Central memory CD8-positive, alpha-beta T cell (primary cell): ENCODE measurements around the gene PRTN3.
A peak's percentile ranks its signal among the peaks of the same experiment; 100 is the strongest.
"Not testable (repeated sequence)": the region's sequence is repeated elsewhere in the genome, so short reads cannot be mapped to it uniquely, and the experiment has no call there.

ENCODE experiments used
- ATAC-seq: fragments of 150-1000 bp; cut with Tn5 transposase; replicated peaks from 2 replicates; pipeline ENCODE4 v1.10.0; 2022; ENCODE audit warnings: mild to moderate bottlenecking, moderate FRiP score, moderate number of reproducible peaks; ENCODE audit not compliant: poor library complexity, severe bottlenecking; ENCODE audit errors: extremely low read depth
- DNase-seq, 2 donors: peaks; one replicate each; pipeline ENCODE4 v3.0.0; 2021; ENCODE audit warnings: low spot score in 2 of 2
- H3K27ac Mint-ChIP-seq: one replicate; pipeline ENCODE4 v1.8.0; 2022; ENCODE audit warnings: low read depth, mild to moderate bottlenecking, moderate library complexity, mixed read lengths
- H3K27me3 Mint-ChIP-seq: one replicate; pipeline ENCODE4 v1.8.0; 2022; ENCODE audit warnings: mixed read lengths
- H3K36me3 Mint-ChIP-seq: one replicate; pipeline ENCODE4 v1.8.0; 2022; ENCODE audit warnings: mild to moderate bottlenecking, moderate library complexity, mixed read lengths; ENCODE audit not compliant: insufficient read depth
- H3K4me1 Mint-ChIP-seq: one replicate; pipeline ENCODE4 v1.8.0; 2022; ENCODE audit warnings: mixed read lengths
- H3K4me3 Mint-ChIP-seq: one replicate; pipeline ENCODE4 v1.8.0; 2022; ENCODE audit warnings: mild to moderate bottlenecking, moderate library complexity, mixed read lengths
- H3K9me3 Mint-ChIP-seq: one replicate; pipeline ENCODE4 v1.8.0; 2022; ENCODE audit warnings: mixed read lengths

Gene PRTN3

DNA sequence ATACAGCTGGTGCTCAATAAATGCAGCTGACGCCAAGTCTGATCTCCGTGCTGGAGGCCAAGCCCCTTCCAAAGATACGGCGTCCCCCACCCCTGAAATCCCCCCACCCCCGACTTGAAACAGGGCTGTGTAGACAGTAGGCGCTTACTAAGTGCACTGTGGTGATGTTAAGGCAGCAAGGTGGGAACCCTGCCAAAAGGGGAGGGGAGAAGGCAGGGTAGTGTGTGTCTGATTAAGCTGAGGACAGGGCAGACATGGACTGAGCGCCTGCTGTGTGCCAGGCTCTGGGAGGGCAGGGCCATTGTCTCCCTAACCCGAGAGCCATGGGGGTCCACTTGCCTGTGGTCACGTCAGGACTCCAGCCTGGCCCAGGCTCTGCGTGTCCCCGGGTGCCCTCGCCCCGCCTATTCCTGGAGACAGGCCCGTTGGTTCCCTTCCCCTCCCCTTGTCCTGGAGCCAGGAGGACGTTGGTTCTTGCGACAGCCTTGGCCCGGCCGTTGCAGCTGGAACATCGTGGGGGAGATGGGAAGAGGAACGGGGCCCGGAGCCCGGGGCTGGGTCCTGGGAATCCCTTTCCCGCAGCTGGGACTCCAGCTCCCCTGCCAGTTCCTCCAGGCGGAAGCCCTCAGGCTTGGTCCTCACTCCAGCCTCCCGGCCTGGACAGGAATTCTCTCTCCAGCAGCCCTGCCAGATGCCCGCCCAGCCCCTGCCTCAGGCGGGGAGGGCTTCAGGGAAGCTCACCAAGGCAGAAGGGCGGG is 9.6 kb downstream of the PRTN3 start:
- peaks cover 4% of the 10 kb centered on the region for H3K36me3 Mint-ChIP-seq
- H3K27me3 Mint-ChIP-seq: peaks cover 46% of the 10 kb centered on the region
- H3K4me3 Mint-ChIP-seq: no peak overlapping the region
- H3K27ac Mint-ChIP-seq: no peak overlapping the region
- DNase-seq (no peak), ATAC-seq (no peak)
- no peaks in the 10 kb centered on the region for H3K4me1 Mint-ChIP-seq
- no peaks in the 10 kb centered on the region for H3K9me3 Mint-ChIP-seq

DNA sequence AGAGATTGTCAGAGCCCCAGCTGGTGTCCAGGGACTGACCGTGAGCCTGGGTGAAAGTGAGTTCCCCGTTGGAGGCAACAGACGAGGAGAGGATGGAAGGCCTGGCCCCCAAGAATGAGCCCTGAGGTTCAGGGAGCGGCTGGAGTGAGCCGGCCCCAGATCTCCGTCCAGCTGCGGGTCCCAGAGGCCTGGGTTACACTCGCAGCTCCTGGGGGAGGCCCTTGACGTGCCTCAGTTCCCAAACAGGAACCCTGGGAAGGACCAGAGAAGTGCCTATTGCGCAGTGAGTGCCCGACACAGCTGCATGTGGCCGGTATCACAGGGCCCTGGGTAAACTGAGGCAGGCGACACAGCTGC is 10.2 kb downstream of the PRTN3 start:
- no peak for ATAC-seq
- H3K36me3 Mint-ChIP-seq: peaks cover 4% of the 10 kb centered on the region

DNA sequence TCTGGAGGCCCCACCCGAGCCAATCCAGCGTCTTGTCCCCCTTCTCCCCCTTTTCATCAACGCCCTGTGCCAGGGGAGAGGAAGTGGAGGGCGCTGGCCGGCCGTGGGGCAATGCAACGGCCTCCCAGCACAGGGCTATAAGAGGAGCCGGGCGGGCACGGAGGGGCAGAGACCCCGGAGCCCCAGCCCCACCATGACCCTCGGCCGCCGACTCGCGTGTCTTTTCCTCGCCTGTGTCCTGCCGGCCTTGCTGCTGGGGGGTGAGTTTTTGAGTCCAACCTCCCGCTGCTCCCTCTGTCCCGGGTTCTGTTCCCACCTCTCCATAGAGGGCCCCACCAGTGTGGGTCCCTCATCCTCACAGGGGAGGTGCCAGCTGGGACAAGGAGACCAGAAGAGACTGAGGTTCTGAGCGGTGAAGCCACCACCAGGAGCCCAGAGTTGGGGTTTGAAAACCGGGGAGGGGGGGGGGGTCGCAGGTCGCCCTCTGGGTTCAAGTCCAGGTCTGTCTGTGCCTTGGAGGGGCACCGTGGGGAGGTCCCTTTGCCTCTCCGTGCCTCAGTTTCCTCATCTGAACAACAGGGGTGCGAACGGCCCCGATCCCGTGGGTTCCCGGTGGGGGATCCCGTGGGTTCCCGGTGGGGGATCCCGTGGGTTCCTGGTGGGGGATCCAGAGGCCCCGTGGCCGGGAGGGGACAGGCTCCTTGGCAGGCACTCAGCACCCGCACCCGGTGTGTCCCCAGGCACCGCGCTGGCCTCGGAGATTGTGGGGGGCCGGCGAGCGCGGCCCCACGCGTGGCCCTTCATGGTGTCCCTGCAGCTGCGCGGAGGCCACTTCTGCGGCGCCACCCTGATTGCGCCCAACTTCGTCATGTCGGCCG is 11.6 kb downstream of the PRTN3 start, which contains the start of gene ELANE:
TSS of gene ELANE (plus strand) at position 168 of the 878 bp plus-strand sequence. CDS start at position 194, 26 bp downstream.
- Mint-ChIP-seq H3K4me3 (no peak within 1 kb of the TSS), H3K36me3 (peaks cover 4% of the 10 kb centered on the region), H3K27ac (no peak within 1 kb of the TSS), H3K9me3 (no peaks in the 10 kb centered on the region), H3K4me1 (no peaks in the 10 kb centered on the region), H3K27me3 (peaks cover 26% of the 10 kb centered on the region)
- no peak for DNase-seq
- ATAC-seq: no peak

More for the DNA sequence above, 10.2 kb downstream of the PRTN3 start:
- Mint-ChIP-seq H3K9me3 (no peaks in the 10 kb centered on the region), H3K27ac (no peak overlapping the region), H3K4me3 (no peak overlapping the region), H3K27me3 (peaks cover 41% of the 10 kb centered on the region), H3K4me1 (no peaks in the 10 kb centered on the region)
- DNase-seq: no peak

DNA sequence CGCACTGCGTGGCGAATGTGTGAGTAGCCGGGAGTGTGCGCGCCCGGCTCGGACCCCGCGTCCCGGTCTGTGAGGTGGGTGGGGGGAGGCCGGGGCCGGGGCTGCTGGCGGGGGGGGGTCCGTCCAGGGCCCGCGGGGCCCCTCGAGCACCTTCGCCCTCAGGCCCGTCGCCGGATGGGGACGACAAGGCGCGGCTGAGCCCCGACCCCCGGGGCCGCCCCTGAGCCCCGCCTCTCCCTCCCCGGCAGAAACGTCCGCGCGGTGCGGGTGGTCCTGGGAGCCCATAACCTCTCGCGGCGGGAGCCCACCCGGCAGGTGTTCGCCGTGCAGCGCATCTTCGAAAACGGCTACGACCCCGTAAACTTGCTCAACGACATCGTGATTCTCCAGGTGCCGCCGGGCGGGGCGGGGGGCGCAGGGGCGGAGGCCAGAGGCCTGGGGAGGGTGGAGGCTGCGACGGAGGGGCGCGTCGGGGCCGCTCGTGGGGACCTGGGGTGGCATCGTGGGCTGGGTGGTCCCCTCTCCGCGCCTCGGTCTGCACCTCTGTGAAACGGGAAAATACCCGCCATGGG is 12.3 kb downstream of the PRTN3 start:
- Mint-ChIP-seq H3K4me1 (no peaks in the 10 kb centered on the region), H3K27ac (no peak overlapping the region), H3K27me3 (peaks cover 22% of the 10 kb centered on the region), H3K4me3 (no peak overlapping the region), H3K9me3 (no peaks in the 10 kb centered on the region), H3K36me3 (peaks cover 3% of the 10 kb centered on the region)
- ATAC-seq (no peak), DNase-seq (no peak)

DNA sequence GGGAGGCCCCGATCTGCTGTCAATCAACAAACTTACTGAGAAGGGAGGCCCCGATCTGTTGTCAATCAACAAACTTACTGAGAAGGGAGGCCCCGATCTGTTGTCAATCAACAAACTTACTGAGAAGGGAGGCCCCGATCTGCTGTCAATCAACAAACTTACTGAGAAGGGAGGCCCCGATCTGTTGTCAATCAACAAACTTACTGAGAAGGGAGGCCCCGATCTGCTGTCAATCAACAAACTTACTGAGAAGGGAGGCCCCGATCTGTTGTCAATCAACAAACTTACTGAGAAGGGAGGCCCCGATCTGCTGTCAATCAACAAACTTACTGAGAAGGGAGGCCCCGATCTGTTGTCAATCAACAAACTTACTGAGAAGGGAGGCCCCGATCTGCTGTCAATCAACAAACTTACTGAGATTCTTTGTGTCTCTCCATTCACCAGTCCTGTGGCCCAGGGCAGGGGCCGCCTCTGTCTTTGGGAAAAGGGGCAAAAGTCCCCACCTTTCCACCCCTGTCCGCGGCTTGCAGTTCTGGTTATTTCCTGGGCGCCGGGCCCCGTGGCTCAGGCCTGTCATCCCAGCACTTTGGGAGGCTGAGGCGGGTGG is 12.9 kb downstream of the PRTN3 start:
- not testable (repeated sequence) for H3K4me3 Mint-ChIP-seq, ATAC-seq, H3K36me3 Mint-ChIP-seq, H3K9me3 Mint-ChIP-seq, DNase-seq, H3K4me1 Mint-ChIP-seq, H3K27ac Mint-ChIP-seq
- H3K27me3 Mint-ChIP-seq: peaks cover 22% of the 10 kb centered on the region

DNA sequence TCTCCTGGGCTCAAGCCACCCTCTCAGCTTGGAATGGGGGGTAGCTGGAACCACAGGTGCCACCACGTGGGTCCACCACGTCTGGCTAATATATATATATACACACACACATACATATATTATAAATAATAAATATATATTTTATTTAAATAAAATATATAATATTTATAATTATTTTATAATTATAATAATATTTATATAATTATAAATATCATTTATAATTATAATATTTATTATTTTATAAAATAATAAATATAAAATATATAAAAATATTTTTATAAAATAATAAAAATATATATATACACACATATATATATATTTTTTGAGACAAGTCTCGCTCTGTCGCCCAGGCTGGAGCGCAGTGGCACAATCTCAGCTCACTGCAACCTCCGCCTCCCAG is 13.8 kb downstream of the PRTN3 start:
- DNase-seq (no peak), ATAC-seq (no peak)
- peaks cover 18% of the 10 kb centered on the region for H3K27me3 Mint-ChIP-seq
- H3K4me1 Mint-ChIP-seq: no peaks in the 10 kb centered on the region
- H3K9me3 Mint-ChIP-seq: no peaks in the 10 kb centered on the region
- no peak overlapping the region for H3K4me3 Mint-ChIP-seq
- H3K27ac Mint-ChIP-seq: no peak overlapping the region
- peaks cover 2% of the 10 kb centered on the region for H3K36me3 Mint-ChIP-seq

DNA sequence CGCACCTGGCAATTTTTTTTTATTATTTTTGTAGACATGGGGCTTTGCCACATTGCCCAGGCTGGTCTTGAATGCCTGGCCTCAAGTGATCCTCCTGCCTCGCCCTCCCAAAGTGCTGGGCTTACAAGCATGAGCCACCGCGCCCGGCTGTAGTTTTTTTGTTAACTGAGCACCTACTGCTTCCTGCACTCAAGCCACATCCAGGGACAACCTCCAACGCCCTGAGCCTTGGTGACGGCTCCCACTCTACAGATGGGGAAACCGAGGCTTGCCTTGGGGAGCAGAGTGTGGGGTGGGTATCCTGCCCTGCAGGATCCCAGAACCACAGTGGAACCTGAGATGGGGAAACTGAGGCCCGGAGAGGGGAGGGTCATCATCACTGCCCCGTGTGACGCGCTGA is 14.3 kb downstream of the PRTN3 start:
- Mint-ChIP-seq H3K9me3 (no peaks in the 10 kb centered on the region), H3K27me3 (peaks cover 13% of the 10 kb centered on the region), H3K36me3 (peaks cover 2% of the 10 kb centered on the region), H3K27ac (no peak overlapping the region), H3K4me3 (no peak overlapping the region), H3K4me1 (no peaks in the 10 kb centered on the region)
- DNase-seq: no peak
- ATAC-seq: no peak

DNA sequence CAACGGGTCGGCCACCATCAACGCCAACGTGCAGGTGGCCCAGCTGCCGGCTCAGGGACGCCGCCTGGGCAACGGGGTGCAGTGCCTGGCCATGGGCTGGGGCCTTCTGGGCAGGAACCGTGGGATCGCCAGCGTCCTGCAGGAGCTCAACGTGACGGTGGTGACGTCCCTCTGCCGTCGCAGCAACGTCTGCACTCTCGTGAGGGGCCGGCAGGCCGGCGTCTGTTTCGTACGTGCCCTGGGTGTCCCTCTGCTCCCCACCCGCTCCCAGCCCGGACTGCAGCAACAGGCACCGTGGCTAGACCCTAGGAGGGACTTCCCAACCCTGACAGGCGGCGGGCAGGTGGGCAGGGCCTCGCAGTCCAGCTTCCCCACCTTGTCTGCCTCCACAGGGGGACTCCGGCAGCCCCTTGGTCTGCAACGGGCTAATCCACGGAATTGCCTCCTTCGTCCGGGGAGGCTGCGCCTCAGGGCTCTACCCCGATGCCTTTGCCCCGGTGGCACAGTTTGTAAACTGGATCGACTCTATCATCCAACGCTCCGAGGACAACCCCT is 14.8 kb downstream of the PRTN3 start:
- no peak overlapping the region for H3K27ac Mint-ChIP-seq
- H3K36me3 Mint-ChIP-seq: peaks cover 4% of the 10 kb centered on the region
- ATAC-seq (no peak), DNase-seq (no peak)
- H3K4me1 Mint-ChIP-seq: no peaks in the 10 kb centered on the region
- H3K9me3 Mint-ChIP-seq: no peaks in the 10 kb centered on the region
- no peak overlapping the region for H3K4me3 Mint-ChIP-seq
- H3K27me3 Mint-ChIP-seq: peaks cover 13% of the 10 kb centered on the region

DNA sequence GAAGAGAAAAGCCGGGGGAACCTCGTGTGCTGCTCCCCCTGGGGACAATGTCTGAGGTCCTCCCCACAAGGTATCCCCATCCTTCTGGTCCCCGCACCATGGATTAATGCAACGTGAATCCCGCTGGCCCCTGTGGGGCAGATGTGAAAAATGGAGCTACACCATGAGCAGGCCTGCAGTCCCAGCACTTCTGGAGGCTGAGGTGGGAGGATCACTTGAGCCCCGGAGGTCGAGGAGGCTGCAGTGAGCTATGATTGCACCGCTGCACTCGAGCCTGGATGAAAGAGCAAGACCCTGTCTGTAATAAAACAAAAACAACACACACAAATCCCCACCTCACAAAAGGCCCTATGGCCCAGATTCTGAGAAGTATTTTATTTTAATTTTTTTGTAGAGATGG is 17.5 kb downstream of the PRTN3 start:
- peaks cover 8% of the 10 kb centered on the region for H3K36me3 Mint-ChIP-seq
- DNase-seq (no peak), ATAC-seq (no peak)
- no peaks in the 10 kb centered on the region for H3K9me3 Mint-ChIP-seq
- peaks cover 10% of the 10 kb centered on the region for H3K4me1 Mint-ChIP-seq
- no peak overlapping the region for H3K27ac Mint-ChIP-seq
- peaks cover 13% of the 10 kb centered on the region for H3K27me3 Mint-ChIP-seq
- H3K4me3 Mint-ChIP-seq: no peak overlapping the region

DNA sequence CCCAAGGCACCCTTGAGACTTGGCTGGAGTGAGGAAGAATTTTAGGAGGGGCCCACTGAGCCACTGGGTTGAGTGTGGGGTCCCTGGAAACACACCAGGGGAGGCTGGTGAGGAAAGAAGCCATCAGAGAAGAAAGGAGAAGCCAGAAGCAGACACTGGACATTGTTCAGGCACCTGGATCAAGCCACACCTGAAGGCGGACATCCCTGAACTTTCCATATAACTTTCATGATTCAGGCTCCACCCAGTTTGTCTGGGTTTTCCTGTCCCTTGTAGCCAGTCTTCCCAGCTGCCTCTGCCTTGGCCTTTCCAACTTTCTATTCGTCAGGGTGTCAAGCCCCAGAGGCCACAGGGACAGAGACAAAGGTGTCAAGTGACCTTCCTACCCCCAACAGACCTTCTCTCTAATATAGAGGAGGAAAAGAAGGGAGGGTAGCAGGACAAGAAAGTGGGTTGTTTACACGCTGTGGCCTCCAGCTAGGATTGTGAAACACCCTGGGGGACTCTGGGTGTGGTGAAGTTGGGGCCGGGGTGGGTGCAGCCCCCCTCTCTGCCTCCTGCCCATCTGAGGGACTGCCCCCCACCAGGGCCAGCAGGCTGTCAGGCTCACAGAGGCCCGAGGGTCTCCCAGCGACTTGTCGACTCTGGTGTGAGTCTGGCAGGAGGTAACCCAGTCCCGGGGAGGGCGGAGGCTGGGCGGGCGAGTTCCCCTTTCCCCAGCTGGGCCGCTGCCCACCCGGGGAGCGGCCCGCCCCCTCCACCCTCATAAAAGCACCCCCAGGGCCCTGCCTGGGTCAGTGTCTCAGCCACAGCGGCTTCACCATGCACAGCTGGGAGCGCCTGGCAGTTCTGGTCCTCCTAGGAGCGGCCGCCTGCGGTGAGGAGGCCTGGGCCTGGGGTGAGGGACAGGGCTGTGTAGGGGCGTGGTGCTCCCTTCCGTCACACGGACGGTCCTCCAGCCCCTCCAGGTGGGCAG is 18.4 kb downstream of the PRTN3 start, which contains the start of gene CFD:
TSS of gene CFD (plus strand) at position 797 of the 976 bp plus-strand sequence. CDS start at position 823, 26 bp downstream.
- DNase-seq (no peak), ATAC-seq (no peak)
- Mint-ChIP-seq H3K27me3 (peaks cover 13% of the 10 kb centered on the region), H3K9me3 (no peaks in the 10 kb centered on the region), H3K36me3 (peaks cover 11% of the 10 kb centered on the region), H3K4me1 (peaks cover 10% of the 10 kb centered on the region), H3K27ac (peak within 1 kb of the TSS; percentile 10), H3K4me3 (peak within 1 kb of the TSS; percentile 20)

DNA sequence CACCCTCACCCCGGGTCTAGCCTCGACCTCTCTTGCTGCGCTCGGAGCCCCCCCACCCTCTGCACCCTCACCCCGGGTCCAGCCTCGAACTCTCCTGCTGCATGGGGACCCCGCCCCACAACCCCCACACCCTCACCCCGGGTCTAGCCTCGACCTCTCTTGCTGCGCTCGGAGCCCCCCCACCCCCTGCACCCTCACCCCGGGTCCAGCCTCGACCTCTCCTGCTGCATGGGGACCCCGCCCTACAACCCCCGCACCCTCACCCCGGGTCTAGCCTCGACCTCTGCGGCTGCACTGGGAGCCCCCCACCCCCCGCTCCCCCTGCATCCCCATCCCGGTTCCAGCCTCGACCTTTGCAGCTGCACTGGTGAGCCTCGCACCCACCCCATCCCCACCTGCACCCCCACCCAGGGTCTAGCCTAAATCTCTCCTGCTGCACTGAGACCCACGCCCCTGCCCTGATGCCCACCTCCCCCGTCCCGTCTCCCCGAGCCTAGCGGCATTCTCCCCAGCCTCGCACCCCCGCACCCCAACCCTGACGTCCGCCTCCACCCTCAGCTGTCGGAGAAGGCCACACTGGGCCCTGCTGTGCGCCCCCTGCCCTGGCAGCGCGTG is 20.4 kb downstream of the PRTN3 start:
- no peak for DNase-seq
- no peak for ATAC-seq
- H3K27ac Mint-ChIP-seq: no peak overlapping the region
- H3K4me3 Mint-ChIP-seq: peak overlapping the region; percentile 20
- H3K27me3 Mint-ChIP-seq: peaks cover 13% of the 10 kb centered on the region
- peaks cover 10% of the 10 kb centered on the region for H3K4me1 Mint-ChIP-seq
- no peaks in the 10 kb centered on the region for H3K9me3 Mint-ChIP-seq
- H3K36me3 Mint-ChIP-seq: peaks cover 9% of the 10 kb centered on the region
